ENCODE data around the gene YAP1.

The YAP1 gene

DNA sequence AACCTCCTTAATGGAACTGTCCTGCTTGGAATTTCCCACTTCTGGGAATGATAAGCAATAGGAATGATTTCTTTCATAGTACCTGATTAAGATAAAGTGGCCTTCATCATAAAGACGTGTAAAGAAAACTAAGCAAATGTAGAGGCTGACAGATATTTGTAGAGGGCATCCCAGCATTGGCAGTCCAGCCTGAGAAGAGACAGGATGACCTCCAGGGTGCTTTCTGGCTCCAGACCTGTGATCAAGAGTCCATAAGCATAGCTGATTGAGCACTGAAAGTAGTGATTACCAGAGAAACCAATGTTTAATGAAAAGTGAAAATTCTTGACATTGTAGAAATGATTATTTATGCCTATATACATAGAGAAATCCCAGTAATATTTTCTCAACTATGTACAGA is 33.6 kb downstream of the YAP1 start:
- TF ChIP-seq, protein P1, sequence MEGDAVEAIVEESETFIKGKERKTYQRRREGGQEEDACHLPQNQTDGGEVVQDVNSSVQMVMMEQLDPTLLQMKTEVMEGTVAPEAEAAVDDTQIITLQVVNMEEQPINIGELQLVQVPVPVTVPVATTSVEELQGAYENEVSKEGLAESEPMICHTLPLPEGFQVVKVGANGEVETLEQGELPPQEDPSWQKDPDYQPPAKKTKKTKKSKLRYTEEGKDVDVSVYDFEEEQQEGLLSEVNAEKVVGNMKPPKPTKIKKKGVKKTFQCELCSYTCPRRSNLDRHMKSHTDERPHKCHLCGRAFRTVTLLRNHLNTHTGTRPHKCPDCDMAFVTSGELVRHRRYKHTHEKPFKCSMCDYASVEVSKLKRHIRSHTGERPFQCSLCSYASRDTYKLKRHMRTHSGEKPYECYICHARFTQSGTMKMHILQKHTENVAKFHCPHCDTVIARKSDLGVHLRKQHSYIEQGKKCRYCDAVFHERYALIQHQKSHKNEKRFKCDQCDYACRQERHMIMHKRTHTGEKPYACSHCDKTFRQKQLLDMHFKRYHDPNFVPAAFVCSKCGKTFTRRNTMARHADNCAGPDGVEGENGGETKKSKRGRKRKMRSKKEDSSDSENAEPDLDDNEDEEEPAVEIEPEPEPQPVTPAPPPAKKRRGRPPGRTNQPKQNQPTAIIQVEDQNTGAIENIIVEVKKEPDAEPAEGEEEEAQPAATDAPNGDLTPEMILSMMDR (IDR thresholded peaks at IDR 0.05; ENCODE audit: control insufficient read depth, extremely low read depth, insufficient read depth) = no peak
- DNase-seq (ENCODE audit: low read depth) = no peak
- H3K4me3 ChIP-seq (ENCODE audit: low read depth, low read length) = no peak overlapping the region

DNA sequence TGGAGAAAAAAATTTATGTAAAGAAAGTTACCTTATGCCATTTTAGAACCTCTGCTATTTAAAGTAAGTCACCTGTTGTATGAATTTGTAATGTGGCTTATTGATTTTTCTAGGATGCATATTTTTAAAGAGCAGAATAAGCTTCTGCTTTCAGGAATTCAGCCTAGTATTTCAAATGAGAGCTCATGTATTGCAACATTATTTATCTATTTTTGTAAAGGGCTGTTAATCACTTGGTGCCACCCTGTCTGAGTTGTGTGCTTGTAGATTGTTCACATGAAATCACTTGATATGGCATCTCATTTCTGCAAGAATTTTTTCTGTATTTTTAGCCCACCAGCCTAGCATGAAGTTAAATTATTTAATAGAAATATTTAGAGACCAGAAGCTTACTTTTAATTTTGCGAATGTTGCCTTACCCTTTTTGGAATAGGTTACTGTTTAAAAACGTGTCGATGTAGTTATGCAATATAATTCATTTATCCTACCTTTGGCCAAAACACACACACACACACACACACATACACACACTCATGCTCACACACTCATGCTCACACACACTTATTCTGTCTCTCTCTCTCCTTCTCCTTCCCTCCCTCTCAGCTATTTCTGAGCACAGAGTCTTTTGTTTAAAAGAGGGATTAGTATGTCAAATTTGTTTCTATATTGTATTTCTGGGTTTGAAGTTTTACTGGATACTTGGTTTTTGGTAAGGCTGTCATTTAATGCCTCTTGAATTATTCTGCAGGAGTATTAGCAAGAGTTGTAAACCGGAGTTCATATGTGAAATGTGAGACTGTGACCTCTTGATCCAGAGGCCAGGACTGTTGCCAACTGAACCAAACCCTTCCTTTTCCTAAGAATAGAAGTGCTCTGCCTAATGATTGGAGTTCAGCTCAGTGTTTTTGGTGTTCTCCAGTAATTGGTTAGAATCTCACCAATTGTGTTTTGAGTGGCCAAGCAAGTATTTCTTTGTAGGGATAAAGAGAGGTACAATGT is 34.4 kb downstream of the YAP1 start:
- no peak overlapping the region for H3K4me3 ChIP-seq (ENCODE audit: low read depth, low read length)
- no peak for DNase-seq (ENCODE audit: low read depth)

DNA sequence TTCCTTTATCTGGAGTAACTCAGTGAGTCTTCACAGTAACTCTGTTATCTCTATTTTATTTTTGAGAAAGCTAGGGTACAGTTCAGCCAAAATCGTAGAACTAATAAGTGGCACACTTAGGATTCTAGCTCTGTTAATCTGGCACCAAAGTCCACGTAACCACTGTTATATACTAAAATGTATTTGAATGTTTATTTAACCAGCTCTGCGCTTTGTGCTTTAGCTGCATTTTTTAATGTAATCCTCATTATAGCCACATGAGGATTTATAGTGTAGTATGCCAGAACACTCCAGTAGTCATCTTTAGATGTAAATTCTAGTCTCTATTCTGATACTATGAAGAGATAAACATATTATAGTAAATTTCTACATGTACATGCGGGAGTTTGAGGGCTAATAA is 36.8 kb downstream of the YAP1 start:
- TF ChIP-seq, protein P1 (IDR thresholded peaks at IDR 0.05; ENCODE audit: control insufficient read depth, extremely low read depth, insufficient read depth) = no peak
- DNase-seq (ENCODE audit: low read depth) = peak; percentile 27

More for the DNA sequence above, 34.4 kb downstream of the YAP1 start:
- TF ChIP-seq, protein P1 (IDR thresholded peaks at IDR 0.05; ENCODE audit: control insufficient read depth, extremely low read depth, insufficient read depth) = no peak

DNA sequence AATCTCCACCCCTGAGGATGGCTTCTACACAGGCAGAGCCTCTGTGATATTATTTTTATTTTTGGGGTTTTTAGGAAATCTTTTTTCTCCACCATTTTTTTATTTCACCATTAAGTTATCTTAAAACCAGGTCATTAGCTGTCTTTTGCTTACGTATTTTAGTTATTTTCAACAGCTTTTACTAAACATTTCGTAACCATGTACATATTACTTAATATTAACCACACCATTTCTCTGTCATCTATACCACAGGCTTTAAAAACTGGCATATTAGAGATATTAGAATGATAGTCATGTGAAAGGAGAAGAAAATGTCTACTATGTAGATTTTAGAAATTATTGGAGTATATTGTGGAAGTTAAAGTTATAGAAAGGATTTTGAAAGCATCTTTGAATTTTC is 37.4 kb downstream of the YAP1 start:
- no peak overlapping the region for H3K4me3 ChIP-seq (ENCODE audit: low read depth, low read length)
- no peak for DNase-seq (ENCODE audit: low read depth)
- TF ChIP-seq, protein P1 (IDR thresholded peaks at IDR 0.05; ENCODE audit: control insufficient read depth, extremely low read depth, insufficient read depth) = no peak

More for the DNA sequence above, 36.8 kb downstream of the YAP1 start:
- no peak overlapping the region for H3K4me3 ChIP-seq (ENCODE audit: low read depth, low read length)

DNA sequence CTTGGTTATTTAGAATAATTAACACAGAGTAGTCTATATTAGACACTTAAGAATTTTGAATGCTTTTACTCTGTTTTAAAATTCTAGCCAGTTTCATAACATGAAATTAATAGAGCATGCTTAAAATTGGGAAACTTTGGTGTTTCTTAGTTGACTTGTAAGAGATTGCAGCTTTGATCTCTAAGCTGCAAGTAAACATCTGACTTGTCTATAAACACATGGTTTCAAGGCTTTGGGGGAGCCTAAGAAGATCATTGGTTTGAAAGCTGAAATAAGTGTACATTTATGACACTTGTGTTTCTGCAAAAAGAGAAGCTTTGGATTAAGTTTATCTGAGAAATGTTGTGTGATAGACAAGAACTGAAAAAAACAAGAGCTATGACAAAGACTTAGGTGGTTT is 37.8 kb downstream of the YAP1 start:
- TF ChIP-seq, protein P1 (IDR thresholded peaks at IDR 0.05; ENCODE audit: control insufficient read depth, extremely low read depth, insufficient read depth) = no peak
- no peak overlapping the region for H3K4me3 ChIP-seq (ENCODE audit: low read depth, low read length)
- no peak for DNase-seq (ENCODE audit: low read depth)

DNA sequence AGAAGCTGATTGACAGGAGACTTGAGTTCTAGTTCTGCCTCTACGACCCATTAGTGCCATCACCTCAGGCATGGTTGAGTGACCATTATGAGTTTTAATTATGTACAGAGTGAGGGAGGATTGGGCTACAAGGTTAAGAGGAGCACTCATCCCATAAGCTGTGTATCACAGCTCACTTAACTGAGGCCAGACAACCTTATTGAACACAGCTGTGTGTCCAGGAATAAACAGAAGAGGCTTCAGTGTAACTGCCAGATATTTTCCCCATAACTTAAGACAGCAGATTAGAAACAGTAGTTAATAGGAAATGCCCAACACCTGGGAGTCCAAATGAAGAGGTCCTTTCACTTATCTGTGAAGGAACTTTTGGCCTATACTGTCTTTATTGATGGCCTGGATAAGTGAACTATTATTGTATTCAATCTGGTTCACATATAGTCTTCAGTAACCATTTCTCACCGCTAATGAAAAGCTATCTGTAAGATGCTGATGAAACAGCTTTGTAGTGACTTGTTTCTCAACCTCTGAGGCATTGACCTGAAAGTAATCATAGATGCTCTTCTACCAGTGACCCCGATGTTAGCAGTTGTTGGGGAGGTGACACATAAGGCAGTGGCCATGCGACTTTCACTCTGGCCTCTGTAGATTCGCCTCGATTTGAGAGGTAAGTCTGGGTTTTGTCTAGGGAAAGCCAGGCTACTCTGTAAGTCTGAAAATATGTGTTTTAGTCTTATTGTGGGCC is 41.7 kb downstream of the YAP1 start:
- H3K4me3 ChIP-seq (ENCODE audit: low read depth, low read length) = no peak overlapping the region
- TF ChIP-seq, protein P1 (IDR thresholded peaks at IDR 0.05; ENCODE audit: control insufficient read depth, extremely low read depth, insufficient read depth) = no peak
- DNase-seq (ENCODE audit: low read depth) = no peak

Data from LNCaP clone FGC (cell line).